Measurements from ENCODE around the gene GOLGA6A. TPM values are rescaled to one million over a fixed set of nuclear protein-coding genes. Genes with fewer than 3 reads are reported as not detected.
A peak's percentile ranks its signal among the peaks of the same experiment; 100 is the strongest.
"Not testable (repeated sequence)": the region's sequence is repeated elsewhere in the genome, so short reads cannot be mapped to it uniquely, and the experiment has no call there.

GOLGA6A gene
- polyA plus RNA-seq, 3 donors: 0.18 TPM; not detected in 2

DNA sequence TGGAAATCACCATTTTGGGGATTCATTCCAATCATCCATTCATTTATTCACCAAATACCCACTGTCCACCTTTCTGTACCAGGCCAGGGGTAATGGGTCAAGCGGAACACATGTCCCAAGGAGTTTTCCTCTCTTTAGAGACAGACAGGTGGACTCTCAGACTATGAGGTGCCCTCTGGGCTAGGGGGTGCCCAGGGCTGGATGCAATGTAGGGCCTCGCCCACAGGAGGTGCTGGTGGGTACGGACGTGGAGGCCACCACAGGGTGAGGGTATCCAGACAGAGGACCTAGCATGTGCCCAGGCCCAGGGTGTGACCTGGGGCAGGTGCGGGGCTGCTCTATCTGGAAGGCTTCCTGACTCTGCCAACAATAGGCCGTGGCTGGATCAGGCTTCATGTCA, 26.3 kb upstream of the GOLGA6A start:
- not testable (repeated sequence) for DNase-seq

DNA sequence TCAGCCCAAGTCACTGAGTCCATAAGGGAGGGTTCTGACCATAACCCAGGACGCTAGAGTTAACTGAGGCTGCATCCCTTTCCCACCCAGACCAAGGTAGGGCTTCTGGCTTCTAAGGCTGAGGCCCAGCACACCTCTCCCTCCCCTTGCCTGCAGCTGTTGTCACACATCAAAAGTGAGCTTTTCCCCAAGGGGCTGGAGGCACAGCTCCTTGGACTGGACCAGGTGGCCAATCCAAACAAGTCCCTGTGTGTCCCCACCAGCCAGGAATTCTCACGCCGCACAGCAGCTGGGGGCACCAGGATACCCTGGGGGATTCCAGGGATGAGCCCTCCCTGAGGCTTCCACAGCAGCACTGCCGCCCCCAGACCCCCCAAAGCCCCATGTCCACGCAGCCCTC, 25.8 kb upstream of the GOLGA6A start:
- no peak for DNase-seq

DNA sequence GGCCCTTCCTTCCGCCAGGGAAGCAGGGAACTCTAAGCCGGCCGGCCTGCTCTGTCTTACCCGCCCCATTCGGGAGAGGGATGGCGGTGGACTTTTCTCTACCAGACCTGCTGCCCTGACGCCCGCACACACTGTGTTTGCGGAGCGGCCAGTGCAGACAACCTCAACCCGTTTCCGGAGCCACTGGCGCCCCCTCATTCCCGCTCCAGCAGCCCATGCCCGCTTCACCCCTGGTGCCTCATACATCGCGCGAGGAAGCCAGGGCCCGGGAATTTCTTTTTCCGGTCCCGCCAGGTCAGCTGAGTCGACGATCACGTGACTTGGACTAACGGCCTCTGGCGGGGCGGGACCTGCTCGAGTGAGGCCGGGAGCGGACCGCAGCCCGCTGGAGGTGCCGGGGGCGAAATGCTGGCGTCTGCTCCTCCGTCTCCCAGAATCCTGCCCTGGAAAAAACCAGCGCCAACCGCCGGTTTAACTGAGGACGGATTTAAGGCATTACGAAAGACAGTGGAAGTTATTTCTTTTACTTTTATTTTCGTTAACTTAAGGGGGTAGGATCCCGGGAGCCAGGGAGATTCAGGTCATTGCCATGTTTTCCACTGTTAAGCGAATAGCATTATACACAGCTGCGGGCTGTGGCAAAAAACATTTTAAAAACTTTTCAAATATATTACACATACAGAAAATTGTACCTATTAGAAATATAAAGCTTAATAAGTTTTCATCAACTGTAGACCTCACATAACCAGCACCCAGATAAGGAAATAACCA, 17.8 kb upstream of the GOLGA6A start:
- peak; percentile 92 for DNase-seq

DNA sequence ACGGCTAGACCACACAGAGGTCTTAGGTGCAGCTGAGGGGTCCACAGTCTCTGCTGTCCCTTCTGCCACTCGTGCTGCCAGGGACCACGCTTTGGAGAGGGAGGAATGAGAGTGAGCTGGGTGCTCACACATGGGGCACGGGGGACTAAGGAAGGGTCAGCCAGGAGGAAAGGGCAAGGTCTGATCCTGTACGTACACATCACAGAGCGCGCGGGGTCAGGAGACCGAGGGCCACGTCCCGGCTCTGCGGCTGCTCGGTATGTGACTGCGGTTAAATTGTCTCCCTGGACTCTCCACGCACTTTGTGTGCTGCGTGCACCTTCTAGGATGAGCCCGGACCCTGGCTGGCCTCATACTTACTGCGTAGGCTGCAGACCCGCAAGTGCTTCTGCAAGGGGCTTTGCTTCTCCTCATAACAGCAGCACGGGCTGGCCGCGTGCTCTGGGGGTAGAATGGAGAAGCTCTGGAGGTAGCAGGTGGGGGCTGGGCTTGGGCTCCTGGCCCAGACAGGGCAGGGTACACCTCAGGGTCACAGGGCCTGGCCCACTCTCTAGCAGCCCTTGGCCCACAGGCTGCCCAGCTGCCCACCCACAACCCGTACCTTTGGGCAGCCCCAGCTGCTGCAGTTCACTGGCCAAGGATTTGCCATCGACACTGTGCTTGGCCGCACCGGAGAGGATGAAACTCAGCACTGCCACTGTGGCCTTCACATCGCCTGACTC, 14.6 kb upstream of the GOLGA6A start:
- DNase-seq: not testable (repeated sequence)

DNA sequence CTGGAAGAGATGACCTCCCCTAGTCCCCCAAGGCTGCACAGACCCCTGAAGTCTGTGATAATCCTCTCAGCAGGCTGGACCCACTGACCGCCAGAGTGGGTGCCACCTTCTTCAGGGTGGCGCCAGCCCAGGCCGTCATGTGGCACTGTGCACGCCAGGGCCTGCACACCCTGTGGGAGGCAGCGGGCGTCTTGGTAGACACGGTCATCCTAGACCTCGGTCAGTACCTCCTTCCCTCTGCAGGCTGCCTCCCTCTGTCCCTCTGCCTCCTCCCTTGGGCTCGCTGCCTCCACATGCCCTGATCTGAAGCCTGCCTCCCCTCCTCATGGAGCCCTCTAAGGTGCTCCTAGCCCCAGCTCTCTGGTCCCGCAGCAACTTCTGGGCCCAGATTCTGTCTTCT, 13.3 kb upstream of the GOLGA6A start:
- not testable (repeated sequence) for DNase-seq

DNA sequence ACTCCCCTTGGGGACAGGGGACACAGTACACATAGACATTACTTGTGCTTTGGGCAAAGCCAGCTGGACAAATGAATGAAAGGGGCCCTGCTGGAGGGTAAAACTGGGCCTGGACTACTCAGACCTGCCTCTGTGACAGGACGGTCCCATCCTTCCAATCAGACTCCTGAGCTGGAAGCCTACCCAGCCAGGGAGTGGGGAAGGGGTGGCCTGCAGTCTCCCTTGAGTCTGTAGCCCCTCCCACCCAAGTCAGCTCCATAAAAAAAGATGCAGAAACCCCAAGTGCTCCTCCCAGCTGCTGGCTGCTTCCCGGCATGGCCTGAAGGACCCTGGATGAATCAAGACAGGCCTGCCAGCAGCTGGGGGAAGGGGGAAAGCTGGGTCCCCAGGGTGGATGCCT, 12.2 kb upstream of the GOLGA6A start:
- DNase-seq: not testable (repeated sequence)

DNA sequence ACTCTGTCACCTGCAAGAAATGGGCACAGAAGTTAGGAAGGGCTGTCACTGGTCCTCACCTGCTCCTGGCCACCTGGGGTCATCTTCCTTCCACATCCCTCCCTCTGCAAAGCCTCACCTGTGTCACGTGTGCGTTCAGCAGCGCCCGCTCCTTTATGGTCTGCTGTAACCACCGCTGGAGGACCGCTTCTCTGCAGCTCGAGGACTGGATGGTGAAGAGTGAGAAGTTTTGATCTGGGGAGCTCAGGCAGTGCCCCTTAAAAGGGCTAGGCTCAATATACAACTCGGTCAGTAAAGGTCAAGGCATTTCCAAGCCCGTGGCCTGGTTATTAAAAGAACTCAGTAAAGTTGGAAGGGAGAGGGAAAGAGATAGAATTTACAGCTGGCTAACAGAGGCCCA, 6.6 kb downstream of the GOLGA6A start:
- not testable (repeated sequence) for DNase-seq

DNA sequence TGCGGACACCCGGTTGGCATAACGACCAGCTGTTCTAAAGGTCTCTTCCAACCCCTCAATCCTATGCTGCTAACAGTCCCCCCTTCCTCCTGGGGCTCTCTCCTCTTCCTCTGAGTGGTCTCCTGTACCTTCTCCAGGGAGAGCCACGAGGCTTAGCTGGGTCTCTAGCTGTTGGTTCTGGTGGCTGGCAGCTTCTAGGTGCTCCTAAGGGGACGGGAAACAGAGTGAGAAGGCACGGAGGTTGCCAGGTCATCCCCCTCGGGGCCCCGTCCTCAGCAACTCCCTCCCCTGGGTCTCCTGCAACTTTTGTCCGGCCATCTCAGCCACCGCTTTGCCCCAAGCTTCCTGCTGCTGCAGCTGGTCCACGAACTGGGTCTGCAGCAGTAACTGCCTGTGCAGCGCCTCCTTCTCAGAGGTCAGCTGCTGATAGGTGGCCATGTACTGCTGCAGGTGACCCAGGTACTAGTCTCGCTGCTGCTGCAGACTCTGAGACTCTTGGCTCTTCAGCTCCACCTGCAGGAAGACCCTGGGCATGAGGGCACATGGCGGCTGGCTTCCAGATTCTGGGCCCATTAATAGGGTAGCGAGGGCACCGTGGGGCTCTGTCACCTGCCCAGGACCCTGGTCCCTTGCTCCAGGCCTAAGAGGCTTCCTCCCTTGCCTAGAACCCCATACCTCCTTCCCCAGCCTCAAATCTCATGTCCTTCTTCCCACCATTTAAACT, 9.6 kb downstream of the GOLGA6A start:
- not testable (repeated sequence) for DNase-seq

DNA sequence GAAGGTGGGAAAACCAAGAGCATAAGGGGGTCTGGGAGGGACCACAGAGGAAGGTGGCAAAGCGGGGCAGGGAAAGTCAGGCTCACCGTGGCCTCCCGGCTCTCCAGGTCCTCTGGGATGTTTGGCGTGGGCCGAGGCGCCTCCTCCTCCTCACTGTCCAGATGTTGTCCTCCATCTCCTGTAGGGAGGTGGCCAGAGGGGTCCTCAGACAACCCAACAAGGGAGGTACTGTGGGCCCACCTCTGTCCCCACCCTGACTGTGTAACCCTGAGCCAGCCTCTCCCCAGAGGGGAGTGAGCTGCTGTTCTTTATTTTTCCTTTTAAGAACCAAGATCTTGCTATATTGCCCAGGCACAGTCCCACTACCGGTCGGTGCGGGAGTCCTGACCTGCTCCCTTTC, 10.2 kb downstream of the GOLGA6A start:
- DNase-seq: not testable (repeated sequence)

DNA sequence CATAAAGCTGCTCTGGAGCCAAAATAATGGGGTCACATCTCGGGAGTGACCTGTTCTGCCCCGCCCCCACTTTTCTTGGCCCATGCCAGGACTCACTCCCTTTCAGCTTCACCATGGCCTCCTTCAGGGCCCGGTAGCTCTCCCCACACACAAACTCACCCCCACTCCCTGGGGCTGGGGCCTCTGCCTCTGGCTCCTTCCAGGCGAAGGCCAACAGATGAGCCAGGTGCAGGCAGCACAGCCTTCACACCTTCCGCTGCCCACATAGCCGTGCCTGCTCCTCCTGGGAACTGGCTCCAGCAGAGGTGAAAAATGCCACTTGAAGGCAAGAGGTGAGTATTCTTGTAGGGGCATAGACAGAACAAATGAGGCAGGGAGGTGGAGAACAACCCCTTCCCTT, 10.7 kb downstream of the GOLGA6A start:
- not testable (repeated sequence) for DNase-seq

DNA sequence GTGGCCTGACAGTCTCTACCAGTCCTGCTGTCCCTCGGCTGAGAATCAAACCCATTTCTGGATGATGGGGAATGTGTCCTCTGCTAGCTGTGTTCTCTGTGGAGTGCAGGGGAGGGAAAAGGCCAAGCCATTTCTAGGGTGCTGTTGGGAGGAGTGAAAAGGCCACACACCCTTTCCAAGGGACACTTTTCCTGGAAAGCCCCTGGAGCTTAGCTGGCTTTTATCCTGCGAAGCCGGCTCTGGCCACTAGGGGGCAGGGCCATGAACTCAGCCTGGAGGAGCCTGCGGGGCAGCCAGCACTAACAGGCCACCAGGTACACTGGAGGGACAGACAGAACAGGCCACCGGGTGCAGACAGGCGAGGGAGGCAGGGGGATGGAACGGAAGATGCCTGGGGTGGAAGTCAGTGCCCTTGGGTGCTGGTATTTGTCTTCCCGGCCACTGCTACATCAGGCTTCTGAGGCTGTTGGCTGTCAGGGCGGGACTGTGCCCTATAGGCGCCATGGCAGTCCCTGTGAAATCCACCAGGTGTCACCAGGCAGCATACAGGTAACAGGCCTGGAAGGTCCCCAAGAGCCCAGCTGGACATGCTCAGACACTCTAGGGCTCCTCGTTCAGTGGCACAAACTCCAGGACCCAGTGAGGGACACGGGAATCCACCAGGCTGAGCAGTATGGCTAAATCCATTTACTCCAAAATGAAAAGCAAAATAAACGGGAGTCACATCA, 16.5 kb downstream of the GOLGA6A start:
- not testable (repeated sequence) for DNase-seq

DNA sequence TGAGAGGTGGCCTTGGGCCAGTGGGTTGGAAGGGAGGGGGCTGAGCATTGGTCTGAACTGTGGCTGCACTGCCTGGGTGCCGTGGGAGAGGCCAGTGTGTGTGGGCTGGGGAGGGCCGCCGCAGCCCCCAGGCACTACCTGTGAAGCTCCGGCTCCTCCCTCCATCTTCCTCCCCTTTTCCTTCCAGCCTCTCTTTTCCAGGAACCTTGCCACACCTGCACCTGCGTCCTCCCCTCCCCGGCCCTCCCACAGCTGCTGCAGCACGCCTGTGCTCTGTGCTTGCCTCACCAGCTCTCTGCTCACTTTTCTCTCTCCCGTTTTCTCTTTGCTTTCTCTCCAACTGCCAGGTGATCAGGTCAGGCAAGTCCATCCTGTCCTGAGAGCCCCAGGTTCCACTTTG, 17.5 kb downstream of the GOLGA6A start:
- not testable (repeated sequence) for DNase-seq

DNA sequence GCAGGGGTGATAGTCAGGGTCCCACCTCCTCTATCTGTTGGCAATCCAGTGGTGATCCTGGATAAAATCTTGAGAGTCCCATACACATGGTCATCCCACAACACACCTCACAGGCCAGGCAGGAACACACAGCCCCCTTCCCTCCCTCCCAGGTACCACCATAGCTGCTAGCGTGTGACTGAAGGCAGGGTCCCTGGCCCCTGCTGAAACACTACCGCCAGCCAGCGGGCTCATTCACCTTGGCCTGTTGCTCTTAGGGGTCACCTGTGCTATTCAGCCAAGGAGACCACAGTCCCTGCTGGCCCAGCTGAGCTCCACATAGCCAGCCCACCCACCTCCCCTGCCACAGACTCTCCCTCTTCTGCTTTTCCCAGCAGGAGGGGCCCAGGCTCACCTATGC, 18.2 kb downstream of the GOLGA6A start:
- not testable (repeated sequence) for DNase-seq

DNA sequence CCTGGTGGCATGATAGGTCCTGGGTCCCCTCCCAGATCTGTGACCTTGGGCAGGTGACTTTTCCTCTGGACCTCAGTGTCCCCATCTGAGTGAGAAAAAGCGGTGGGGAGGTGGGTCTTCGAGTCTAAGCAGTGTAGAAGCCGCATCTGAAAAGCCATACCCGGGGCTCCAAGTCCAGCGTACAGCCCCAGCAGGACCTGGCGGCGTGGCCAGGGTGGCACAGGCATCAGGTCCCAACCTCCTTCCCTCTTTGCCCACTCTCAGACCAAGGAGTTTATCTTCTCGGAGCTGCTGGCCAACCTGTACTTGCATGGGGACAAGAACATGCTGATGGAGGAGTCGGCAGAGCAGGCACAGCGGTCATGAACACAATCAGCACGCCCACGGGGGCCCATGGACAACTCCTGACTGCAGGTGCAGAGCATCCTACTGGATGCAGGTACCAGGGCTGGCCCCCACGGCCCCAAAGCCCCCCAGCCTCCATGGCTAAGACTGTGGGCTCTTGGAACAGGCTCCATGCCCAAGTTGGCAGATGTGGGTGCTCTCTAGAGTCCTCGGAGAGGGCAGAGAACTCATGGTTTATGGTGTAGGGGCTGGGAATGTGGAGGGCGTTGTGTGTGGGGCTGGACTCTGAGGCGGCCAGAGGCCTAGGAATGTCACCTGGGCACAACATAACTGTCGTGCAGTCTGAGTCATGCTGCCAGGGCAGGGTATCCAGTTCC, 18.8 kb downstream of the GOLGA6A start:
- DNase-seq: not testable (repeated sequence)

DNA sequence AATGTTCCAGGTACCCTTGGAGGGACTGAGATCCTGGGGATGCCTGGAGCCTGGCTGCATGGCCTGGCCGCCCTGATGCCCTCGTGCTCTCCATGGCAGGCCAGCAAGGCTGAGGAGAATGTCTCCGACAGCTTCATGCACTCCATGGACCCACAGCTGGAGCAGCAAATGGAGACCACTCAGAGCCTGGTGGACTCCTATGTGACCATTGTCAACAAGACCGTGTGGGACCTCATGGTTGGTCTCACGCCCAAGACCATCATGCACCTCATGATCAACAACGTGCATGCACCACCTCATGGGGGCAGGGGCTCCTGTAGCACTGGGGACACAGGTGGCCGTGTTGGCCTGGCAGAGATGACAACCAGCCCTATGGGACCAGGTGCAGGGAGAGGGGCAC, 19.7 kb downstream of the GOLGA6A start:
- DNase-seq: no peak

DNA sequence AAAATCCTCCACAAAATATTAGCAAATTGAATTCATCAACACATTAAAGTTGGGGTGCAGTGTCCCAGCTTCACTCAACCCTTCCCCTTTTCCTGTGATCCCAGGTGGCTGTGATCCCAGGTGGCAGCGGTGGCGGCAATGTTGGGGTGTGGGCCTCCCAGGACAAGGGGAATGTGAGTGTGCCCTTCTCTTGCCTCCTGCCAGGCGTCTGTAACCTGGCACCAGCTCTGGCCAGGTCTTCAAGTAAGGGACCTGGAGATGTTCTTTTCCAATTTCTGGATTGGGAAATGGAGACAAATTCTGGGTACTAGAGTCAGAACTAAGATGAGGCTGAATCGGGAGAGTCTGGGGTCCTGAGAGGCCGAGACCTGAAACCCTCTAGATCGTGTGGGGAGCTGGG, 20.1 kb downstream of the GOLGA6A start:
- DNase-seq: no peak

DNA sequence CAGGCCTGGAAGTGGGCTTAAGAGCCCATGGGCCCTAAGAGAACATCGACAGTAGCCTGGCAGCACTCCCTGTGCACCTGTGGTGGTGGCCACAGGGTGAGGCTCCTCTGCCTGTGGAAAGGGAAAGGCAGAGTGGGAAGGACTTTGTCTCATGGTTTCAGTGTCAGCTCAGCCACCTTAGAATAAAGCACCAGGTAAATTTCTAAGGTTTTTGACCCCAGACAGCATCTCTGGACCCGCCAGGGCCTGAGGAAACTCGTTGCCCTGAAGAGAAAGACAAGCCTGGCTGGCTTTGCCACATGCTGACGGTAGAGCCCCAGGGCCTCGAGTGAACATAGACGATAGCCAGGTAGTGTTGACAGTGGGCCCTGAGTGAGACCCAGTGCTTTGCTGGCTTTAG, 22.1 kb downstream of the GOLGA6A start:
- DNase-seq: no peak

DNA sequence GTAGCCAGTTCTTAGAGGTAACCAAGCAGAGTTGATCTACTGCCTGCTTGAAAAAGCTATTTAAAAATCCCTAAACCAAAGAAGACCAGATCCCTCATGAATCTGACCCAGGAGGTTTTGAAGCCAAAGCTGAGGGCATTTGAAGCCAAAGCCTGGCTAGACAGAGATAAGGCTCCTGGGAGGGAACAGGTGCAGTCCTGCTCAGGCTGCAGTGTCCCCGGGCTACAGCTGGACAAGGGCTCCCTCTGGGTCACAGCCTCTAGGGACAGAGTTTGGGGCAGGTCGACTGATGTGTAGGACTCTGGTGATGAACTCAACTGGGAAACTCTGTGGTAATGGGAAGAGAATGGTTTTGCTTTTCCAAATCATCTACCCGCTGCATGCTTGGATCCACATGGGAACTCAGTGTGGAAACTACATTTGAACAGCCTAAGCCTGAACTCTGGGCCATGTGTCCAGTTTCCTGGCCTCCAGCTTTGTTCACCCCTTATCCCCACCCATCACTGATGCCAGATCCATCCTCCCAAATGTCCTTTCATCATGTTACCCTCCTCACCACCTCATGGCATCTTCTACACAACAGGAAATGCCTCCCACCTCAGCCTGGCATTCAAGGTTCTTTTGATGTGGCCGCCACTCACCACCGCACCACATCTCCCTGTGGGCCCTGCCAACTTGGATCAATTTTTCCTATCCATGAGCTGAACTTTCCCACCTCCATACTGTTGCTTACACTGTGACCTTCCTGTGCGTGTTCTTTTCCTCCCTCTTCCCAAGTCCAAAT, 23.1 kb downstream of the GOLGA6A start:
- DNase-seq: not testable (repeated sequence)

DNA sequence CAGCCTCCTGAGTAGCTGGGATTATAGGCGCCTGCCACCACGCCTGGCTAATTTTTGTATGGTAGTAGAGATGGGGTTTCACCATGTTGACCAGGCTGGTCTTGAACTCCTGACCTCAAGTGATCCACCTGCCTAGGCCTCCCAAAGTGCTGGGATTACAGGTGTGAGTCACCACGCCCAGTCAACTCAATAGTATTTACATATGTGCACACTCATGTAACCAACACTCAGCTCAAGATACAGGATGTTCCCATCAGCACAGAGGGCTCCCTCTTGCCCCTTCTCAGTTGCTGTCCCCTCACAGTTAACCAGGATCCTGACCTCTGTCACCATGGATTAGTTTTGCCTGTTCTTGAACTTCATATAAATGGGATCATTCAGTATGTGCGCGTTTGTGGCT, 26.0 kb downstream of the GOLGA6A start:
- not testable (repeated sequence) for DNase-seq

DNA sequence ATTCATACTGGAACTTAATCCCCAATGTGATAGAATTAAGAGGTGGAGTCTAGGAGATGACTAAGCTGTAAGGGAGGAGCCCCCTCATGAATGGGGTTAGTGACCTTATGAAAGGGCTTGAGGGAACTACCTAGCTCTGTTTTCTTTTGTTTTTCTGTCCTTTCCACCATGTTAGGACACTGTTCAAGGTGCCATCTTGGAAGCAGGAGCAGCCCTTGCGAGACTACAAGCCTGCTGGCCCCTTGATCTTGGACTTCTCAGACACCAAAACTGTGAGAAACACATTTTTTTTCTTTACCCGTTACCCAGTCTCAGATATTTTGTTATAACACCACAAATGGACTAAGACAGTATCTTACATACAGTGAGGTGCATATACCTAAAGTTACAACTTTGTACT, 26.5 kb downstream of the GOLGA6A start:
- no peak for DNase-seq

Measured in renal pelvis (tissue), 4 donors.